COR-L47 (cell line): ENCODE measurements around the gene FKBP14.
A peak's percentile ranks its signal among the peaks of the same experiment; 100 is the strongest.

Experiments used
- DNase-seq: peaks from one replicate; lab custom pipeline; 2025; lab: John Stamatoyannopoulos, UW

FKBP14 gene

DNA sequence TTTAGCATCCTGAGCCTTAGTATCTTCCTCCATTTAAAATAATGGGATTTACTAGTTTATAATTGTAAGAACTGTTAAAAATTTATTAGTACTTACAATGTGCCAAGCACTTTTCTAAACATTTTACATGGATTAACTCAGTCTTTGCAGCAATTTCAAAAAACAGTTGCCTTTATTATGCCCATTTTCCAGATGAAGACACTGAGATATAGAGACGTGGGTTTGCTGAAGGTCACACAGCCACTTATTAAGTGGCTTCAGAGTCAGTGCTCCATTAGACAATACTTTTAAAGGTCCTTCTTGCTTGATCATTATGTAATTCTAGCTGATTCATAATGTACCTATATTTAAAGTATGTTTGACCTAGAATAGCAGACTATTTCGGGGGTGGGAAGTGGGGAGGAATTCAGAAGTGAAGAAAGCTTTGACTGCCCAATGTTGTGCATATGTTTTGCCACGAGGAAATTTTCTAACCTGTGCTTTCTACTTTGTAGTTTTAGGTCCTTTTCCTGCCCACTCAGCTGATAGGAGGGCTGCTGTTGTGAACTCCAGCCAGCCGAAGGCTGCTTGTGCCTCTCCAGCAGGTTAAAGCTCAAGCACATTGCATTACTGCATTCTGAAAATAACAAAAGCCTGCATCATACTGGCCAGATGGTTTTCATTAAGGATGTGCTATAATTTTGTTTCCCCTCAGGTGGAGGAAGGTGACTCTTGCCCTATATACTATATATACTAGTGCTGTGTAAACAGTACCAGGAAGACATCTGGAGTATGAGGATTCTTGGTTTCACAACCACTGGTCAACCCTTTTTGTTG lies 6.0 kb upstream of the FKBP14 start:
- no peak for DNase-seq

GRCh38 chr7:30029696-30030095 lies 3.2 kb upstream of the FKBP14 start:
- DNase-seq: no peak

GRCh38 chr7:30028749-30029635 lies 2.5 kb upstream of the FKBP14 start:
- DNase-seq: no peak

- peak; percentile 78 for DNase-seq
Measured at GRCh38 chr7:30028216-30028748, 1.8 kb upstream of the FKBP14 start, which contains the start of gene PLEKHA8. PLEKHA8 (plus strand) TSS chr7:30028412; CDS start chr7:30028763, 351 bp downstream.

GRCh38 chr7:30027740-30028215 lies 1.3 kb upstream of the FKBP14 start:
- DNase-seq: no peak

- no peak for DNase-seq
Measured at GRCh38 chr7:30027065-30027456, 559 bp upstream of the FKBP14 start.

DNA sequence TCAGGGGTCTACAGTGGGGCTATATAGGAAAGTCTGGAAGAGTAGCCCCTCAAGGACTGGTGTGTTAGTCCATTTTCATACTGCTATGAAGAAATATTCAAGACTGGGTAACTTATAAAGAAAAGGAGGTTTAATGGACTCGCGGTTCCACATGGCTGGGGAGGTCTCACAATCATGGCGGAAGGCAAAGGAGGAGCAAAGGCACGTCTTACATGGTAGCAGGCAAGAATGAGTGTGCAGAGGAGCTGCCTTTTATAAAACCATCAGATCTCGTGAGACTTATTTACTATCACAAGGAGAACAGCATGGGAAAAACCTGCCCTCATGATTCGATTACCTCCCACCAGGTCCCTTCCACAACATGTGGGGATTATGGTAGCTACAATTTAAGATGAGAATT lies 3.0 kb downstream of the FKBP14 start:
- DNase-seq: no peak

- DNase-seq: no peak
Measured at GRCh38 chr7:30022991-30023390, 3.5 kb downstream of the FKBP14 start.

GRCh38 chr7:30020535-30020934 lies 6.0 kb downstream of the FKBP14 start:
- DNase-seq: no peak

- no peak for DNase-seq
Measured at GRCh38 chr7:30019960-30020359, 6.5 kb downstream of the FKBP14 start.

DNA sequence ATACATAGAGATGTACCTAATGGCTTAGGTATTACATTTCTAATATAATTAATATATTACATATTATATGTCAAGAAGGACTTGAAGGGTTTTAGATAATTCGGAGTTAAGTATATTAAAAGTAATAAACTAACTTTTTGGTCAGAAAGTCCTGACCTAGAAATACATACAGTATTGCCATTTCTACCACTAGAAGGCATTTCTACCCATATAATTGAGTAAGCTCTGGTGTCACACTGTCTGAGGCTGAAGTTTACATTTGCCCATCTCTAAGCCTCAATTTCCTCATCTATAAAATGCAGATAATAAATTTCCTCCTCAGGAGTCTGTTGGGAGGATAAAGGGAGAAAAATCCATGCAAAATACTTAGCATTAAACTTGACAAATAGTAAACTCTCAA lies 7.1 kb downstream of the FKBP14 start:
- no peak for DNase-seq

DNA sequence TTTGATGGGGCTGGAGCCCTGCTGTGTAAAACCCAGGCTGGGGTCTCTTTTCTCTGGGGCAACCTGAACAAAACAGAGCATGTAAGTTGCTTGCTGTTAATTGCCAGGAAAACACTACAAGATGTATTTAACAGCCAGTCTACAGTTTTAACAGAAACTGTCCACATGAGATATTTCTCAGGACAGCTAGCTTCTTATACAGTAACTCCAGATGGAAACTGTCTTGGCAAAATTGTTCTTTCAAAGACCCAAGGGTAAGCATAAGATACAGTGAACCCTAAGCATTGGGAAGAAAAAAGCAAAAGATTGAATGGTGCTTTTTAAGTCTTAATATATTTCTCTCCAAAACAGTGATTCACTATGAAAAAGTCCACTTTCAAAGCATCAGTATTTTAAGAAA lies 8.1 kb downstream of the FKBP14 start:
- no peak for DNase-seq

DNA sequence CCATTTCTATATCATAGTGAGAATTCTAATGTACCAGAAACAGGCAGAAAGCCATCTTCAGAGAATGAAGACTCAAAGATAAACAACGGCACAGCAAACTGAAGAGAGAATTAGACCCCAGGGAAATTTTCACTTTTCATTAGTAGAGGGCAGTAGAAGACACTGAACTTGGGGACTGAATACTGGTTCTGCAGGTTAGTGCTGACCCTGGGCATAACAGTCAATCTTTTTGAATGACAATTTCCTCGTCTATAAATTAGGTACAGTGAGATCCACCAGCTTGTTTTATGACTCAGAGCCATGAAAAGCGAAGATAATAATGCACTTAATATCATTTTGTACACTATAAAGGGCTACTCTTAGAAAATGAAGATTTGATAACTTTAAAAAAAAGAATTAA lies 13.7 kb downstream of the FKBP14 start:
- DNase-seq: no peak

- DNase-seq: no peak
Measured at GRCh38 chr7:30010021-30010420, 16.5 kb downstream of the FKBP14 start.

DNA sequence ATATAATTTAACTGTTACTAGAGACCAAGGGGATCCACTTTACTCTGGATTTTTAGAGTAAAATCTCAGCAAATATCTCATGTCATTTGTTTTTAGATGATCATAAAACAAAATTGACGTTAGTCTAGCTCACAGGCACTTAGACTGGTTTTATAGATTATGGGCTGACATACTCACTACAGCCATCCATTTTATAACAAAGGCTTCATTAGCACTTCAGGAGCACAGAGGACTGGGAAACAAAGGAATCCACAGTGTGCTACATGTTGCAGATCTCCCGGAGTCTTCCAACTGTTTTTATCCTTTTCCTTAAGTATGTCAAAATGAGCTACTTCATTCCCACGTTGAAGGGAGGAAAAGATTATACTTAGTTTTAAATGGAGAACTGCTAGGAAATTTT lies 21.0 kb downstream of the FKBP14 start:
- DNase-seq: no peak

DNA sequence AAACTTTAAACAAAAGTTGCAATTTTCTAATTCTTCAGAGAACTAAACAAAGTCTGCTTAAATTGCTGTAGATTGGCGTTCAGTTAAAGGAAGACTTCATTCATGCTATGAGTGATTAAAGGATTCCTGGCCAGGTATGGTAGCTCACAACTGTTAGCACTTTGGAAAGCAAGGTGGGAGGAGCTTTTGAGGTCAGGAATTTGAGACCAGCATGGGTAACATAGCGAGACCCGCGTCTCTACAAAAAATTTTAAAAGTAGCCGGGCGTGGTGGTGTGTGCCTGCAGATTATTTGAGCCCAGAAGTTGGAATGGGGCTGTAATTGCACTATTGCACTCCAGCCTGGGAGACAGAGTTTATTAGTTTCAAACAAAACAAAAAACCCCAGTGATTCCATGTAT lies 23.4 kb downstream of the FKBP14 start:
- no peak for DNase-seq

GRCh38 chr7:30001998-30002397 lies 24.5 kb downstream of the FKBP14 start:
- no peak for DNase-seq

- DNase-seq: no peak
Measured at GRCh38 chr7:29998489-29998888, 28.0 kb downstream of the FKBP14 start.

DNA sequence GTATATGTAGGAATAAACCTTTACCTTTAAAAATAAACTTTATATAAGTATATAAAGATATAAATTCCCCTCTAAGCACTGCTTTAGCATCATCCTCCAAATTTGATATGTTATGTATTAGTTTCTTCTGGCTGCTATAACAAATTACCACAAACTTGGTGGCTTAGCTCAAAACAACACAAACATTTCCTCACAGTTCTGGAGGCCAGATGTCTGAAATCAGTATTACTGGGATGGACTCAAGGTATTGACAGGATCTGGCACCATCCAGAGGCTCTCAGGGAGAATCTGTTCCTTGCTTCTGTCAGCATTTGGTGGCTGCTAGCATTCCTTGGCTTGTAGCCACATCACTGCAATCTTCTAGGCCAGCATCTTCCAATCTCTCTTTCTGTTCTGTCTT lies 30.2 kb downstream of the FKBP14 start:
- no peak for DNase-seq

DNA sequence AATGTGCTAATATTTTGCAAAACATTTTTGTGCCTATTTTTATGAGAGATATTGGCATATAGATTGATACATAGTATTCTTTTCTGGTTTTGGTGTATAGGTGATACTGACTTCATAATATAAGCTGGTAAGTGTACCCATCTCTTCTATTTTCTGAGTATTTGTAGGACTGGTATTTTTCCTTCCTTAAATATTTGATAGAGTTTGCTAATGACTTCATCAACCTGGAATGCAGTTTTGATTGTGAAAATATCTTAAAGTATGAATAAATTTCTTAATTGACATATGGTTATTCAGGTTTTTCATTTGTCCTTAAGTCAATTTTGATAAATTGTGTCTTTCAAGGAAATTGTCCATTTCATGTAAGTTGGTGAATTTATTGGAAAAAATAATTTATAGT lies 30.9 kb downstream of the FKBP14 start:
- no peak for DNase-seq

DNA sequence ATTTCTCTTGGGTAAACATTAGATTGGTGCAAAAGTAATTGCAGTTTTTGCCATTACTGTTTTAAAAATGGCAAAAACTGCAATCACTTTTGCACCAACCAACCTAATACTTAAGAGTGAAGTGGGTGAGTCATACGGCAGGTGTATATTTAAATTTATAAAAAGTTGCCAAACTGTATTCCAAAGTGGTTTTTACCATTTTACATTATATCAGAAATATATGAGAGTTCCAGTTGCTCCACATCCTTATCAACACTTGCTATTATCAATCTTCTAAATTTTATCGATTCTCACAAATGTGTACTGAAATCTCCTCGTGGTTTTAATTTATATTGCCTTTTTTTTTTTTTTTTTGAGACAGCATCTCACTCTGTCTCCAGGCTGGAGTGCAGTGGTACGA lies 33.4 kb downstream of the FKBP14 start:
- no peak for DNase-seq

DNA sequence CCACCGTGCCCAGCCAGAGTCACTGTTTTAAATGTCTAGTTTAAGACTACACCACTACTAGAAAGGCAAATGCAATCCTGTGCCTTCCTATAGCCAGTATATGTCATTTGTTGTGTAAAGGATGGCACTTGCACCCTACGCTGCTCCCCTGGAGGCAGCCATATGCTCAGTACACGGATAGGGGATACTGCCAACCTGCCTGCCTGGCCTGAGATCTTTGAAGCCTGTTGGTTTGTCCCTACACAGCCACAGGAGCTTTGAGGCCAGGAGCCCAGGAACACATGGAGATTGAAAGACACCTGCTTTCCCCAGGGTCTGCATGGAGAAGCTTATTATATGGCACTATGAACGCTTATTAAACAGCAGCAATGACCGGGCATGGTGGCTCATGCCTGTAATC lies 34.6 kb downstream of the FKBP14 start:
- no peak for DNase-seq

DNA sequence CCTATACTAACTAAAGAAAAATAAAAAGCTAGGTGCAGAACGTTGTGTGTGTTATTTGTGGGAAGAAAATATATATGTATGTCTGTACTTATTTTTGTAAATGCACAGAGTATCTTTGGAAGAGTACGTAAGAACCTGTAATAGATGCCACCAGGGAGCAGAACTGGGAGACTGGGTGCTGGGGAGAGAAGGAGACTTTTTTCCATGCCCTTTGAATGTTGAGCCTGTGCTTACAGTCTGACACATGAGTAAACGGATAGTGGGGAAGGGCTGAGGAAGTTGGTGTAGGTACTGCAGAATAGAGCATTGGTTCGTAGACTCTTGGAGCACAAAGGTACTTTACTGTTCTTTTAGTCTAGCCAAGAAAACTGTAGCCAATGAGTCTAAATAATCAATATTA lies 35.6 kb downstream of the FKBP14 start:
- DNase-seq: no peak
